Measurements from ENCODE around the gene CDC25A.

The CDC25A gene

DNA sequence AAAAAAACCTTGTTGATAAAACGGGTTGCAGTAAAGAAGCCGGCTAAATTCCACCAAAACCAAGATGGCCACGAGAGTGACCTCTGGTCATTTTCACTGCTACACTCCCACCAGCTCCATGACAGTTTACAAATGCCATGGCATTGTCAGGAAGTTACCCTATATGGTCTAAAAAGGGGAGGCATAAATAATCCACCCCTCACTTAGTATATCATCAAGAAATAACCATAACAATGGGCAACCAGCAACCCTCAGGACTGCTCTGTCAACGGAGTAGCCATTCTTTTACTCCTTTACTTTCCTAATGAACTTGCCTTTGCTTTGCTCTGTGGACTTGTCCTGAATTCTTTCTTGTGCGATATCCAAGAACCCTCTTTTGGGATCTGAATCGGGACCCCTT is 14.4 kb upstream of the CDC25A start:
- in situ Hi-C loops (cut with MboI; ENCODE audit: low pct_unique_long_range_greater_than_20kb, low sequenced_read_pairs): no loop called here
- no peak for DNase-seq

DNA sequence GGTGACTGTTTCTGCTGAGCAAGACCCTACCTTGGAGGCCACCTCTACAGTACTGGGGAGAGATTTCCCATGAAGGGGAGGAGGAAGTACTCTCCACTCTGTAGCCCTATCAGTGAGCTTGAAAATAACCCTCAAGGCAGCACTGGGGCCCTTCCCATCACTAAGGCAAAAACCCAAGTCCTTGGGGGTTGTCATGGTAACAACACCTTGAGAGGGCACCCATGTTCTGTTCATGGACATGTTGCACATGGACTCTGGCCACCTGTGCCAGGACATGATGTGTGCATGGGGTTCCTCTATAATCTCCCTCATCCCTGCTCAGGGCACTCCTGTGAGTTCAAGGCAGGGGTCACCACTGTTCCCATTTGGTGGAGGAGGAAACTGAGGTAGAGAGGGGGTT is 10.9 kb upstream of the CDC25A start:
- DNase-seq: no peak
- in situ Hi-C loops (cut with MboI; ENCODE audit: low pct_unique_long_range_greater_than_20kb, low sequenced_read_pairs): no loop called here

DNA sequence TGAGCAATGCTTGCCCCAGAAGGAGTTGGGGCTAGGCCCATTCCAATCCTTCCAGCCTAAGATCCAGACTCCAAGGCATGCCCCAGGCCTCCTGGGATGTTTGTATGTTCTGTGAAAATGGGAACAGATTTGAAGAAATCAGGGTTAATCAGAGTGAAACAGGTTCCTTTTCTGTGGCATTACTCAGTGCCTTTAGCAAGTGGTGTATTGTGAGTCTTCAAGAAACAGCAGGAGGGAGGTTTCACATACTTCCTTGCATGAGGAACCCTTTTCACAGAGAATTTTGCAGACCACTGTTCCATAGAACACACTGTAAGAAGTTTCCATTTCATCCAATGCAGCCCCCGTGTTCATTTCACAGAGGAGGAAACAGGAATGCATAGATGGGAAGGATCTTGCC is 8.4 kb upstream of the CDC25A start:
- in situ Hi-C loops (cut with MboI; ENCODE audit: low pct_unique_long_range_greater_than_20kb, low sequenced_read_pairs): no loop called here
- no peak for DNase-seq

DNA sequence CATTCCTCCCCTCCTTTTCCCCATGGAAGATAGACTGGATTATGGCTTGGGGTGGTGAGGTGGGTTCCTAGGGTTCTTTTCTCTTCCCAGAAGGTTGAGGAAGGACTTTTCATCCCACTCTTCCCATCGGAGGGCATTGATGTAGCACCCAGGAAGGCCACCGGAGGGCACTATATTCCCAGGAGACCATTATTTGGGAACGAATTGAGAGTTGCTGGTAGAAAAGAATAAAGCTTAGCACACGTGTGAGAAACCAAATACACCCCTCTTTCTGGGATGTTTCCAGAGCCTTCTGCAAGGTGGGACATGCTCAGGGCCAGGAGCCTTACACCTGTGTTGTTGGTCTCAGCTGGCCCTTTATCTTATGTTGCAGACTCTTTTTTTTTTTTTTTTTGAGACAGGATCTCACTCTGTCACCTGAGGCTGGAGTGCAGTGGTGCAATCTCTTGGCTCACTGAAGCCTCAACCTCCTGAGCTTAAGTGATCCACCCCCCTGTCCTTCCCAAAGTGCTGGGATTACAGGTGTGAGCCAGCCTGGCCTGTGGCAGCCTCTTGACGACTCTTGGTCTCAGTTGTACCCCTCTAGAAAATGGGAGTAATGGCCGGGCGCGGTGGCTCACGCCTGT is 6.3 kb upstream of the CDC25A start:
- in situ Hi-C loops (cut with MboI; ENCODE audit: low pct_unique_long_range_greater_than_20kb, low sequenced_read_pairs): no loop called here
- peak; percentile 70 for DNase-seq

DNA sequence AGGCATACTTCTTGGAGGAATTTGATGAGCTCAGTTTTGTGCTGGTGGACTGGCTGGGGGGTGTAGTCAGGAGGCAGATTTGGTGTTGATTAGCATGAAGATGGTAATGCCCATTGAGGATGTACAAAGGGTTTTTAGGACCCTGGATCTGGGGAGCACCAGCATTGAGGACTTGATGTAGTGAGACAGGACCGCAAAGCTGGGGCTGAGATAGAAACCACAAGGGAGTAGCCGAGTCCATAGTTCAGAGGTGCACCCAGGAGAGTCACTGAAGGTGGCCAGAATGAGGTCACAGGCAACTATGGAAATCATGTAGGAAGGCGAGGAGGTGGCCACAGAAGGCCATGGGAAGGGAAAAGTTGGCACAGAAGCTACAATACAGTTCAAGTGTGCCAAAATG is 2.7 kb upstream of the CDC25A start:
- no peak for DNase-seq
- in situ Hi-C loops (cut with MboI; ENCODE audit: low pct_unique_long_range_greater_than_20kb, low sequenced_read_pairs): no loop called here

DNA sequence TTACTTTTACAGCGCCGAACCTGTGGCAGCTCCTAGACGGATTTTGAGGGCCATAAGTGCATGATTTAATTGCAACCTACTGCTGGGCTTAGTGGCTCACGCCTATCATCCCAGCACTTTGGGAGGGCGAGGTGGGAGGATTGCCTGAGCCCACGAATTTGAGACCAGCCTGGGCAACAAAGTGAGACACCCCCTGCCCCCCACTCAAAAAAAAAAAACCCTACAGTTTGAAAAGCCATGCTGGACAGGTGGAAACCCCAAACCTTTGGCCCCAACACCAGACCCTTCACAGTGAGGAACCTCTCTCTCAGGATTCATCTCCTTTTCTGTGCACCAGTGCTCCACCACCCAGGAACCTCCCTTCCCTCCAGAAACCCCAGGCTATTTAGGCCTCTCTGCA is 1.1 kb upstream of the CDC25A start:
- in situ Hi-C loops (cut with MboI; ENCODE audit: low pct_unique_long_range_greater_than_20kb, low sequenced_read_pairs): no loop called here

DNA sequence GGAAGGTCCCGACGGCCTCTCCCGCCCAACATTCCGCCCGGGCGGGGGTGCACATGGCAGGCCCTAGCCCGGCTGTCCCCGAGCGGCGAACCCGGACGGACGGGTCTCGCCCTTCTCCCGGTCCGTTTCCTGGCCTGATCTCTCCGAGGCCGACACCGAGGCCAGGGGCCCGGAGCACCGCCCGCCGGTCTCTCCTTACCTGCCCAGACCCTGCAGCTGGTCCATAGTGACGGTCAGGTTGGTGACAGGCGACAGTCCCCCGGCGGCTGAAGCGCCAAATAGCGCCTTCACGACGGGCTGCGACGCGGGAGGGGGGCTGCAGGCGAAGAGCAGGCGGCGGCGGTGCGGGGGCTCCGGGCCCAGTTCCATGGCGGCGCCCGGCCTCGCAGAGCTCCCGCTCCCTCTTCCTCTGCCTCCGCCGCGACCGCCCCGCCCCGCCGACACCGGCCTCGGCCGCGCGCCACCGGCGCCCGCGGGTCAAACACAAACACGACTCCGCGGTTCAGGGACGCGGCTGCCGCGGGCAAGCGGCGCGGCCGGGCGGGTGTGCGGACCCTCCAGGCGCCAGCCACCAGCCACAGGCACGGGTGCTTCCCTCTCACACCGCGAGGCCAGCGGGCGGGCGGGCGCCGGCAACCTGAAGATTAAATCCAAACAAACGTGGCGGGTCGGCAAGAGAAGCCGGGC is 495 bp downstream of the CDC25A start:
- in situ Hi-C loops (cut with MboI; ENCODE audit: low pct_unique_long_range_greater_than_20kb, low sequenced_read_pairs): no loop called here
- DNase-seq: peak; percentile 34

More for the DNA sequence above, 1.1 kb upstream of the CDC25A start:
- no peak for DNase-seq

DNA sequence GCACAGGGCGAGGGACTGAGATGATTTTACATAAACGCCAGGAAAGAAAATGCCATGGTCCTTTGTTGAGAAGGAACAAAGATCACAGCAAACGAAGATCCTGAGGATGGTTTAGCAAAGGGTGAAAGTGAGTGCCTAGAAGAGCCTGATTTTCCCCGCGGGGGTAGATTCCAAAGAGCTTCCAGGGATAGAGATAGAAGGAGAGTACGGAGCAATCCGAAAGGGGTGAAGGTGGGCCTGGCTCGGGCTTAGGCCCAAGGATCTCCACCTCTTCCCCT is 977 bp downstream of the CDC25A start:
- in situ Hi-C loops (cut with MboI; ENCODE audit: low pct_unique_long_range_greater_than_20kb, low sequenced_read_pairs): no loop called here
- DNase-seq: no peak

DNA sequence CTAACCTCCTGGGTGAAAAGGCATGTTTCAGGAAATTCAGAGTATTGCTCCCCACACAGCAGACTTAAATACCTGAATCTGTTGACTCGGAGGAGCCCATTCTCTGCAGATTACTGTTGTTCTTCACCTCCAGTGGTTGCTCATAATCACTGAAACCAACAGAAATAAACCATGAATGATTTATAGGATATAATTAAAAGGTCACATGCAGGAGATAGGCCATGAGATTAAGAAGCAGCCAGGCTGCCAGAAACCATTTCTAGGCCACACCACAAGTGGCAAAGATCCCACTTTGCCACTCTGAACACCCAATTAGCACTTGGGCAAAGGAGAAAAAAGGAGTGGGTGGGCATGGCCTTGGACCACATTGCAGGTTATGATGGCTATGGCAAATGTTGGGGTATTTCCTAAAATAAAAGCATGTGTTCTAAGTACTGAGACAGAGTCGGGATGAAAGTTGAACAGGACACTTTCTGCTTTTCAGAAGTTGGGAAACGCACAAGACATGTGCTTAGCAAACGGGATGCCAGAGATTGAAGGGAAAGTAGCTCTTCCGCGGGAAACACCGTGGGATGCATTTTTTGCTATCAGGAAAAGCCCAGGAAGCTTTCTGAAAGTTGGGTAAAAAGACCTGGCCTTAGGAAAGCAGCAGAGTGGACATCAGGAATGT is 1.5 kb downstream of the CDC25A start:
- peak; percentile 31 for DNase-seq
- in situ Hi-C loops (cut with MboI; ENCODE audit: low pct_unique_long_range_greater_than_20kb, low sequenced_read_pairs): no loop called here

DNA sequence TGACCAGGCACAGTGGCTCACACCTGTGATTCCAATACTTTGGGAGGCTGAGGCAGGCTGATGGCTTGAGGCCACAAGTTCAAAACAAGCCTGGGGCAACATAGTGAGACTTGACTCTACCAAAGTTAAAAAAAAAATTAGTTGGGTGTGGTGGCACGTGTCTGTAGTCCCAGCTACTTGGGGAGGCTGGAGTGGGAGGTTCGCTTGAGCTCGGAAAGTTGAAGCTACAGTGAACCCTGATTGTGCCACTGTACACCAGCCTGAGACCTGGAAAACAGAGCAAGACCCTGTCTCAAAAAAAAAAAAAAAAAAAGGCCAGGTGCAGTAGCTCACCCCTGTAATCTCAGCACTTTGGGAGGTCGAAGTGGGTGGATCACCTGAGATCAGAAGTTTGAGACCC is 3.1 kb downstream of the CDC25A start:
- in situ Hi-C loops (cut with MboI; ENCODE audit: low pct_unique_long_range_greater_than_20kb, low sequenced_read_pairs): no loop called here
- DNase-seq: no peak

DNA sequence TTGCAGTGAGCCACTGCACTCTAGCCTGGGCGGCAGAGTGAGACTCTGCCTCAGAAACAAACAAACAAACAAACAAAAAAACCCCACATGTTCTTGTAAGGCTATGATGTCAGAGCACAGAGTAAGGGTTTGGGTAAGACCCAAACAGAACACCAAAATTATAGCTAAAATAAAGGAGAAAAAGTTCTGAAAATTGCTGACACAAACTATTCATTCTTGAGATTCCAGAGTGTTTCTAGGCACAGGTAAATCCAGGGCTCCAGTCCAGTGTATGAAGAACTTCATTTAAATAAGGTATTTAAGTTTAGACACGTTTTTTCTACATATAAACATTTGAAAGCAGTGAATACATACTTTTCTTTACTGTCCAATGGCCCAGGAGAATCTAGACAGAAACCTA is 3.9 kb downstream of the CDC25A start:
- DNase-seq: no peak
- in situ Hi-C loops (cut with MboI; ENCODE audit: low pct_unique_long_range_greater_than_20kb, low sequenced_read_pairs): no loop called here

DNA sequence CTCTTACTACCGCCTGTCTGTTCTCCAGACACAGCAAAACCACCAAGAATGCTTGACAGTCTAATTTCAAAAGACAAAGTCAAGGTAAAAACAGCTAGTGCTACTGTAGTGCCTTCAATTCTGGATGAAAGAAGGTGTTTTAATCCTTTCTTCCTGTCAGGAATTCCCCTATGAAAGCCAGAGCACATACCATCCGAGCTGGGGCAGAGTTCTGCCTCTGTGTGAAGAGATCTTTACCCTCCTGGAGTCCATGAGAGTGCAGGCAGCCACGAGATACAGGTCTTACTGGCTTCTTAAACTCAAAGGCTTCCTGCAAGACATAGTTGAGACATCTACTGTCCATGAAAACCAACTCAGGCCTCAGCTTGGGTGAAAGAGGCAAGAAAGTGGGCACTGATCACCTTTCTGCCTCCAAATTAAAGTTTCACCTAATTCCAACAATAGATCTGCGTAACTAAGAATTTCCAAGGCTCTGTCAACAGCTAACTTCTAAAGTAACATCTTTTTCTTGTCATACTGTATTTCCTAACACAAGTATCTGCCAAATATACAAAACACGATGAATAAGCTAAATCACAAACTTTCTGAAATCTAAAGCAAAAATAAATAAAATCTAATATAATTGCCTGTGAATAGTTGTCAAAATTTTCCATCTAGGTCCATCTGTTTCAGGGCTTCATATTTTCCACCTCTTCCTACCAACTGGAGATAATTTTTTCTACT is 7.5 kb downstream of the CDC25A start:
- in situ Hi-C loops (cut with MboI; ENCODE audit: low pct_unique_long_range_greater_than_20kb, low sequenced_read_pairs): no loop called here
- DNase-seq: no peak

DNA sequence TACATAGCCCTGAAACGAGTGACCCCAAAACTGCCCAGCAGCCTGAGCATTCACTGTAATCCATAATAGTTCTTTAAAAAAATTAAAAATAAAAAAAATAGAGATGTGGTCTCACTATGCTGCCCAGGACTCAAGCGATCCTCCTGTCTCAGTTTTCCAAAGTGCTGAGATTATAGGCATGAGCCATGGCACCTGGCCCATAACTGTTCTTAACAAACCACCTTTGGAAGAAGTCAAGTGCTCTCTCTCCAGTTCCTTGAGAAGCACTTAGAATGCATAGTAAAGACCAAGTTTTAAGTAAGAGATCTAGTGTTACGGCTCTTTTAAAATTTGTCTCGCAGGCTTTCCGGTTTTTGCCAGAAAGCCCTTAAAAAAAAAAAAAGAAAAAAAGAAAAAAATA is 8.2 kb downstream of the CDC25A start:
- in situ Hi-C loops (cut with MboI; ENCODE audit: low pct_unique_long_range_greater_than_20kb, low sequenced_read_pairs): no loop called here
- no peak for DNase-seq

DNA sequence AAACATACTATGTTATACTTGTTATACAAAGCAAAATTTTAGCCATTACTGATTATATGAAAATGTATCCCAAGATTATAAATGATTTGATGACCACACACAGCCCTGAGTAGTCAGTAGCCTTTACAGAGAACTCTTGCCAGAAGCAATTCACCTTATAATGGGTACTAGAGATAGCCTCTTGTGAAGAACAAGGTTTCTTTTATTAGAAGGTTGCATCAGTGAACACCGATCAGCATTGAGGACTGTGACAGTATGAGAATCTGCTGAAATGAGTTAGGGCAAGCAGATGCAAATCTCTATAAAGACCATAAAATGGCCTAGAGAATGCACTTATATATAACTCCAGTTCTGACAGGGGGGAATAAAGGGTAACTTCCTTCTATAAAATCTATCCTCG is 10.1 kb downstream of the CDC25A start:
- DNase-seq: no peak
- in situ Hi-C loops (cut with MboI; ENCODE audit: low pct_unique_long_range_greater_than_20kb, low sequenced_read_pairs): no loop called here

DNA sequence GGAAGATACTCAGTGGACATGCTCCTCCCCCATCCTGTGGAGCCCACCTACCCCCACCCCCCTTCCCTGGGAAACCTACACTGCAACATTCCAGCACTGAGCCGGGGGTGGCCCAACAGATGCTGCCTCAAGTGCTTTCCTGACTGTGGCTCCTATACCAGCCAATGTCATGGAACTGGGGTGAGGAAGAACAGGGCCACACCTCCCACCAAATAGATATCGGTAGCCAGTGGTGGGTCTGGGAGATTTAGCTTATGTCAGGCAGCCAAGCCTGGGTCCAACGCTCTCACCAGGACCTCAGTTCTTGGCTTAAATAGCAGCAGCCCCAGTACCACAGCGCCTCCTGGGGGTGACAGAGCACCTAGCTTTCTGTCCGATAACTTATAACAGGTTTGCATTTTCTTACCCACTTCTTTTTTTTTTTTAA is 30.3 kb downstream of the CDC25A start:
- DNase-seq: peak; percentile 66
- in situ Hi-C loops (cut with MboI; ENCODE audit: low pct_unique_long_range_greater_than_20kb, low sequenced_read_pairs): loop anchor here (25.0 kb wide), 1 partner anchor 321 kb away; no protein-coding TSS in a partner anchor

DNA sequence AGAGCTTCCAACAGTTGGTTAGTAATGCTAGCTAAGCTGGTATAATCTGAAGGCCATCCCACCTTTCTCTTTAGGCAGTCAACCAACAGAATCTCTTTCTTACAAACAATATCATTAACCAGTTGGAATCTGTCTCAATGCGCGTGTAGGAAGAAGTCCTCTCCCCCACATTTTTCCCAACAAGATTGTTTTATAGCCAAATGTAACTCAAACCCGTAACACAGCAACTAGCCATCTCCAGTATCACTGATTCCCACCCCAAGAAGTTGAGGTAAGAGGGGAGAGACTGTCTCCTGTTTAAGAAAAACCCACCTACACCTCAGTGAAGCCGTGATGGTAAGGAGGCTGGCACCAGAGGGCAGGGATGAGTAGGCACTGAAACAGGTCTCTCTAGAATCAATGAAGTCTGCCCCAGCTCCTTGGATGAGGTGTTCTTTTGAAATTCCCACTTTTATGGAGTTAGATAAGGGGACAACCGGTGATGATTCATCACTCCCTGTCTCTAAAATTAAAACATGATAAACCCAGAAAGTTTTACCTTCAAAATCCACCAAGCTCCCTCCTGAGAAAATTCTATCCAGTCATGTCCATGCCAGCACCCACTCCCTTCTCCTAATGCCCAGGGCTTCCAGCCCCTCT is 30.9 kb downstream of the CDC25A start:
- in situ Hi-C loops (cut with MboI; ENCODE audit: low pct_unique_long_range_greater_than_20kb, low sequenced_read_pairs): loop anchor here (25.0 kb wide), 1 partner anchor 320 kb away; no protein-coding TSS in a partner anchor
- DNase-seq: no peak

DNA sequence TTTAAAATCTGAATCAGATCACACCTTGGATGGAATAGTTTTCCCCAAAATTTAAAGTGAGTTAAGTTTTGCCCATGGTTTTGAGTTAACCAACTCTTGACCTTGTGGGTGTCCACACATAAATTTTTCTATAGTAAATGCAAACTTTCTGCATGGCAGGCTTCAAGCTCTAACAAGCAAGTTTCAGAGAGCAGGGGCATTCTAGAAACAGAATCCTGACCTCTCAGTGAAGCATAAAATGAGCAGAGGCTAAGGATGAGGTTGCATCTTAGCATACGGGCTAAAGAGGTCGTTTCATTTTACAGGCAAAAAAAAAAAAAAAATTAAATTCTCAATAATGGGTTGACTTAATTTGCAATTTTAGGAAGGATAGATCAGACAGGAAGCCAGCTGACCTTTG is 32.1 kb downstream of the CDC25A start:
- no peak for DNase-seq
- in situ Hi-C loops (cut with MboI; ENCODE audit: low pct_unique_long_range_greater_than_20kb, low sequenced_read_pairs): loop anchor here (25.0 kb wide), 1 partner anchor 319 kb away; no protein-coding TSS in a partner anchor

DNA sequence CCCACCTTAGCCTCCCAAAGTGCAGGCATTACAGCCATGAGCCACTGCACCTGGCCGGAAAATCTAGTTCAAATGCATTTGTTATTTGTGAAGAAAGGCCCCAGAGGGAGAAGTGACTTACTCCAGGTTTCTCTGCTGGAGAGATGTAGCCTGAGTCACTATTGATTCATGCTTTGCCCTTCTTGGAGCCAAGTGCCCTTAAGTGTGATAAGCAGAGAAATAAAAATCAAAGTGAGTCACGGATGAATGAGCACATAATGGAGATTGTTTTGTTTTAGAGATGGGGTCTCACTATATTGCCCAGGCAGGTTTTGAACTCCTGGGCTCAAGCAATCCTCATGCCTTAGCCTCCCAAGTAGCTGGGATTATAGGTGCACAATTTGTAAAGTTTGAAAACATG is 33.1 kb downstream of the CDC25A start:
- in situ Hi-C loops (cut with MboI; ENCODE audit: low pct_unique_long_range_greater_than_20kb, low sequenced_read_pairs): loop anchor here (25.0 kb wide), 1 partner anchor 318 kb away; no protein-coding TSS in a partner anchor
- no peak for DNase-seq

DNA sequence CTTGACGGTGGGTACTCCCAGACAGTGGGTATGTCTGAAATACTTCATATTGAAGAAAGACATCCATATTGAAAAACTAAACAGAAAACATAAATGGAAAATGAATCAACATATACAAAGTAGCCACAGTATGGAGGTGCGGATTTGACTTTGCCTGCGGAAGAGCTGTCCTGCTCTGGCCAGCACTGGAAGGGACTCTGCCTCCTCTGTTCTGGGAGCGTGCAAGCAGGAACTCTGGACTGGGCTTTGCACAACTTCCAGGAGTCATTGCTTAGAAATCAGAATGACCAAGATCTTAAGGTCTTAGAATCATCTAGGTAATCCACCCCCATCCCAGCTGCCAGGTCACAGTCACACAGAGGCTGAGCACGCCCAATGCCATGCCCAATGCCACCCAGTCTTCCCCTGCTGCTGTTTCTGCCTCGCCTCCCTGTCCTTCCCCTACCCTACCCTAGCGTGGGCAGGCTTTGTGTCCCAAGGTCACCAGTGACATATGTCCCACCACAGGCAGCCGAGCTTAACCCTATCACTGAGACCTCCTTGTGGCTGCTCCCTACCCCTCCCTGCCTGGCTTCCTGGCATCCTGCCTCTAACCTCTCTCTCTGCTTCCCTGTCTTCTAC is 36.3 kb downstream of the CDC25A start:
- in situ Hi-C loops (cut with MboI; ENCODE audit: low pct_unique_long_range_greater_than_20kb, low sequenced_read_pairs): loop anchor here (25.0 kb wide), 1 partner anchor 315 kb away; no protein-coding TSS in a partner anchor
- no peak for DNase-seq

Data from KBM-7 (cell line).